ENCODE results near the gene C12orf42.

The C12orf42 gene

GRCh38 chr12:103268831-103269514, 226.8 kb downstream of the C12orf42 start:
- no peak for DNase-seq (ENCODE audit: low read depth)

- no peak for DNase-seq (ENCODE audit: low read depth)
These were observed 238.0 kb downstream of the C12orf42 start for GRCh38 chr12:103257763-103258162.
